WTC11 (cell line): ENCODE results near the gene PCDH9. TPM values are rescaled to one million over a fixed set of nuclear protein-coding genes. Genes with fewer than 3 reads are reported as not detected.

Experiments used
- ATAC-seq: fragments of 200-7000 bp; cut with Tn5 transposase; 2 replicates; pipeline ENCODE4 v1.10.0; 2021; ENCODE audit warnings: mild to moderate bottlenecking, moderate library complexity
- CTCF ChIA-PET: fragments of 300-600 bp; sonication (Branson Sonifier 250); formaldehyde crosslinking; loops from one replicate; lab custom pipeline; 2021; ENCODE audit warnings: antibody characterized with exemption; lab: Charles Lee
- POLR2A ChIA-PET: fragments of 350-600 bp; sonication (Branson Sonifier 250); formaldehyde crosslinking; loops from one replicate; lab custom pipeline; 2021; ENCODE audit warnings: antibody characterized with exemption; lab: Charles Lee
- DNase-seq: peaks from one replicate; pipeline ENCODE4 v3.0.0; 2021; ENCODE audit warnings: low spot score
- H3K27ac Mint-ChIP-seq: 2 replicates; pipeline ENCODE4 v1.8.0; 2021; ENCODE audit warnings: mixed read lengths
- H3K27me3 Mint-ChIP-seq: 2 replicates; pipeline ENCODE4 v1.8.0; 2021; ENCODE audit warnings: low read depth, mild to moderate bottlenecking, moderate library complexity, mixed read lengths
- H3K36me3 Mint-ChIP-seq: 2 replicates; pipeline ENCODE4 v1.8.0; 2021; ENCODE audit warnings: mixed read lengths
- H3K4me1 Mint-ChIP-seq: 2 replicates; pipeline ENCODE4 v1.8.0; 2022; ENCODE audit warnings: mixed read lengths
- H3K4me3 Mint-ChIP-seq: 2 replicates; pipeline ENCODE4 v1.8.0; 2021; ENCODE audit warnings: mild to moderate bottlenecking, moderate library complexity, mixed read lengths
- H3K9me3 Mint-ChIP-seq: 2 replicates; pipeline ENCODE4 v1.8.0; 2021; ENCODE audit warnings: mixed read lengths
- CREM ChIP-seq: sonication (generic); formaldehyde crosslinking; IDR thresholded peaks from 2 replicates; pipeline ENCODE4 v1.8.1; 2022; ENCODE audit warnings: mild to moderate bottlenecking, missing genetic modification reagents, moderate library complexity
- ESRRA ChIP-seq: sonication (generic); formaldehyde crosslinking; IDR thresholded peaks from 2 replicates; pipeline ENCODE4 v1.8.1; 2022; ENCODE audit warnings: mild to moderate bottlenecking, missing genetic modification reagents, borderline replicate concordance
- FOXK1 ChIP-seq: sonication (generic); formaldehyde crosslinking; IDR thresholded peaks from 2 replicates; pipeline ENCODE4 v1.8.0; 2022; ENCODE audit warnings: mild to moderate bottlenecking, moderate library complexity, missing genetic modification reagents
- GABPB1 ChIP-seq: sonication (generic); formaldehyde crosslinking; IDR thresholded peaks from 2 replicates; pipeline ENCODE4 v1.8.1; 2023; ENCODE audit warnings: mild to moderate bottlenecking, missing genetic modification reagents
- MXD4 ChIP-seq: fragments of 250-450 bp; sonication (Bioruptor Pico); IDR thresholded peaks from 2 replicates; pipeline ENCODE4 v1.8.0; 2021; ENCODE audit warnings: mild to moderate bottlenecking, moderate library complexity, borderline replicate concordance
- MYBL2 ChIP-seq: sonication (generic); formaldehyde crosslinking; IDR thresholded peaks from 2 replicates; pipeline ENCODE4 v1.8.1; 2023; ENCODE audit warnings: mild to moderate bottlenecking, moderate library complexity, missing genetic modification reagents
- PREB ChIP-seq: sonication (generic); formaldehyde crosslinking; IDR thresholded peaks from 2 replicates; pipeline ENCODE4 v1.8.1; 2022; ENCODE audit warnings: mild to moderate bottlenecking, missing genetic modification reagents, moderate library complexity, borderline replicate concordance
- TCF7 ChIP-seq: sonication (generic); formaldehyde crosslinking; IDR thresholded peaks from 2 replicates; pipeline ENCODE4 v1.8.0; 2022; ENCODE audit warnings: mild to moderate bottlenecking, low read depth, missing genetic modification reagents, moderate library complexity
- ZBTB21 ChIP-seq: sonication (generic); formaldehyde crosslinking; IDR thresholded peaks from 2 replicates; pipeline ENCODE4 v1.8.1; 2023; ENCODE audit warnings: mild to moderate bottlenecking, missing genetic modification reagents, borderline replicate concordance
- ZBTB43 ChIP-seq: sonication (generic); formaldehyde crosslinking; IDR thresholded peaks from 2 replicates; pipeline ENCODE4 v1.8.1; 2023; ENCODE audit warnings: mild to moderate bottlenecking, missing genetic modification reagents
- ZNF232 ChIP-seq: sonication (generic); formaldehyde crosslinking; IDR thresholded peaks from 2 replicates; pipeline ENCODE4 v1.8.0; 2022; ENCODE audit warnings: mild to moderate bottlenecking, missing genetic modification reagents
- ZNF281 ChIP-seq: sonication (generic); formaldehyde crosslinking; IDR thresholded peaks from 2 replicates; pipeline ENCODE4 v1.8.0; 2023; ENCODE audit warnings: mild to moderate bottlenecking, missing genetic modification reagents
- total RNA-seq: library from RNA; stranded (reverse); gene quantifications from 3 replicates; pipeline ENCODE4 v1.2.3, GENCODE V29; 2021
- TF ChIP-seq, protein P1 (sequence below): fragments of 250-450 bp; sonication (Bioruptor Pico); IDR thresholded peaks from 2 replicates; pipeline ENCODE4 v1.9.0; 2021; ENCODE audit warnings: moderate library complexity, mild to moderate bottlenecking, inconsistent platforms, borderline replicate concordance
- TF ChIP-seq, protein P2 (sequence below): sonication (generic); formaldehyde crosslinking; IDR thresholded peaks from 2 replicates; pipeline ENCODE4 v1.8.1; 2023; ENCODE audit warnings: mild to moderate bottlenecking, missing genetic modification reagents, borderline replicate concordance
- TF ChIP-seq, protein P3 (sequence below): sonication (generic); formaldehyde crosslinking; conservative IDR thresholded peaks from 2 replicates; pipeline ENCODE4 v1.8.1; 2023; ENCODE audit warnings: mild to moderate bottlenecking, low read depth, missing genetic modification reagents, moderate library complexity
- TF ChIP-seq, protein P4 (sequence below): sonication (generic); formaldehyde crosslinking; IDR thresholded peaks from 2 replicates; pipeline ENCODE4 v1.8.0; 2023; ENCODE audit warnings: missing genetic modification reagents, mild to moderate bottlenecking, borderline replicate concordance

The PCDH9 gene
- total RNA-seq, 1 experiment from 2014 or later, result 0.48 TPM

- Mint-ChIP-seq H3K36me3 (no peaks in the 10 kb centered on the region), H3K27ac (no peak overlapping the region), H3K27me3 (no peaks in the 10 kb centered on the region), H3K9me3 (no peaks in the 10 kb centered on the region), H3K4me3 (no peak overlapping the region), H3K4me1 (no peaks in the 10 kb centered on the region)
- TF ChIP-seq ZNF232, result no peak
- TF ChIP-seq, protein P1, sequence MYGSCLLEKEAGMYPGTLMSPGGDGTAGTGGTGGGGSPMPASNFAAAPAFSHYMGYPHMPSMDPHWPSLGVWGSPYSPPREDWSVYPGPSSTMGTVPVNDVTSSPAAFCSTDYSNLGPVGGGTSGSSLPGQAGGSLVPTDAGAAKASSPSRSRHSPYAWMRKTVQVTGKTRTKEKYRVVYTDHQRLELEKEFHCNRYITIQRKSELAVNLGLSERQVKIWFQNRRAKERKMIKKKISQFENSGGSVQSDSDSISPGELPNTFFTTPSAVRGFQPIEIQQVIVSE (CRISPR knock-in tag), result no peak
- TF ChIP-seq, protein P2, sequence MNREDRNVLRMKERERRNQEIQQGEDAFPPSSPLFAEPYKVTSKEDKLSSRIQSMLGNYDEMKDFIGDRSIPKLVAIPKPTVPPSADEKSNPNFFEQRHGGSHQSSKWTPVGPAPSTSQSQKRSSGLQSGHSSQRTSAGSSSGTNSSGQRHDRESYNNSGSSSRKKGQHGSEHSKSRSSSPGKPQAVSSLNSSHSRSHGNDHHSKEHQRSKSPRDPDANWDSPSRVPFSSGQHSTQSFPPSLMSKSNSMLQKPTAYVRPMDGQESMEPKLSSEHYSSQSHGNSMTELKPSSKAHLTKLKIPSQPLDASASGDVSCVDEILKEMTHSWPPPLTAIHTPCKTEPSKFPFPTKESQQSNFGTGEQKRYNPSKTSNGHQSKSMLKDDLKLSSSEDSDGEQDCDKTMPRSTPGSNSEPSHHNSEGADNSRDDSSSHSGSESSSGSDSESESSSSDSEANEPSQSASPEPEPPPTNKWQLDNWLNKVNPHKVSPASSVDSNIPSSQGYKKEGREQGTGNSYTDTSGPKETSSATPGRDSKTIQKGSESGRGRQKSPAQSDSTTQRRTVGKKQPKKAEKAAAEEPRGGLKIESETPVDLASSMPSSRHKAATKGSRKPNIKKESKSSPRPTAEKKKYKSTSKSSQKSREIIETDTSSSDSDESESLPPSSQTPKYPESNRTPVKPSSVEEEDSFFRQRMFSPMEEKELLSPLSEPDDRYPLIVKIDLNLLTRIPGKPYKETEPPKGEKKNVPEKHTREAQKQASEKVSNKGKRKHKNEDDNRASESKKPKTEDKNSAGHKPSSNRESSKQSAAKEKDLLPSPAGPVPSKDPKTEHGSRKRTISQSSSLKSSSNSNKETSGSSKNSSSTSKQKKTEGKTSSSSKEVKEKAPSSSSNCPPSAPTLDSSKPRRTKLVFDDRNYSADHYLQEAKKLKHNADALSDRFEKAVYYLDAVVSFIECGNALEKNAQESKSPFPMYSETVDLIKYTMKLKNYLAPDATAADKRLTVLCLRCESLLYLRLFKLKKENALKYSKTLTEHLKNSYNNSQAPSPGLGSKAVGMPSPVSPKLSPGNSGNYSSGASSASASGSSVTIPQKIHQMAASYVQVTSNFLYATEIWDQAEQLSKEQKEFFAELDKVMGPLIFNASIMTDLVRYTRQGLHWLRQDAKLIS (CRISPR knock-in tag), result no peak
- no peak for TF ChIP-seq GABPB1 (CRISPR knock-in tag)
- no peak for TF ChIP-seq ESRRA
- no peak for TF ChIP-seq TCF7 (CRISPR knock-in tag)
- TF ChIP-seq, protein P3, sequence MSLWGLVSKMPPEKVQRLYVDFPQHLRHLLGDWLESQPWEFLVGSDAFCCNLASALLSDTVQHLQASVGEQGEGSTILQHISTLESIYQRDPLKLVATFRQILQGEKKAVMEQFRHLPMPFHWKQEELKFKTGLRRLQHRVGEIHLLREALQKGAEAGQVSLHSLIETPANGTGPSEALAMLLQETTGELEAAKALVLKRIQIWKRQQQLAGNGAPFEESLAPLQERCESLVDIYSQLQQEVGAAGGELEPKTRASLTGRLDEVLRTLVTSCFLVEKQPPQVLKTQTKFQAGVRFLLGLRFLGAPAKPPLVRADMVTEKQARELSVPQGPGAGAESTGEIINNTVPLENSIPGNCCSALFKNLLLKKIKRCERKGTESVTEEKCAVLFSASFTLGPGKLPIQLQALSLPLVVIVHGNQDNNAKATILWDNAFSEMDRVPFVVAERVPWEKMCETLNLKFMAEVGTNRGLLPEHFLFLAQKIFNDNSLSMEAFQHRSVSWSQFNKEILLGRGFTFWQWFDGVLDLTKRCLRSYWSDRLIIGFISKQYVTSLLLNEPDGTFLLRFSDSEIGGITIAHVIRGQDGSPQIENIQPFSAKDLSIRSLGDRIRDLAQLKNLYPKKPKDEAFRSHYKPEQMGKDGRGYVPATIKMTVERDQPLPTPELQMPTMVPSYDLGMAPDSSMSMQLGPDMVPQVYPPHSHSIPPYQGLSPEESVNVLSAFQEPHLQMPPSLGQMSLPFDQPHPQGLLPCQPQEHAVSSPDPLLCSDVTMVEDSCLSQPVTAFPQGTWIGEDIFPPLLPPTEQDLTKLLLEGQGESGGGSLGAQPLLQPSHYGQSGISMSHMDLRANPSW (CRISPR knock-in tag), result no peak
- TF ChIP-seq PREB (CRISPR knock-in tag), result no peak
- TF ChIP-seq ZBTB43 (CRISPR knock-in tag), result no peak
- TF ChIP-seq MXD4, result no peak
- no peak for TF ChIP-seq MYBL2 (CRISPR knock-in tag)
- TF ChIP-seq, protein P4, sequence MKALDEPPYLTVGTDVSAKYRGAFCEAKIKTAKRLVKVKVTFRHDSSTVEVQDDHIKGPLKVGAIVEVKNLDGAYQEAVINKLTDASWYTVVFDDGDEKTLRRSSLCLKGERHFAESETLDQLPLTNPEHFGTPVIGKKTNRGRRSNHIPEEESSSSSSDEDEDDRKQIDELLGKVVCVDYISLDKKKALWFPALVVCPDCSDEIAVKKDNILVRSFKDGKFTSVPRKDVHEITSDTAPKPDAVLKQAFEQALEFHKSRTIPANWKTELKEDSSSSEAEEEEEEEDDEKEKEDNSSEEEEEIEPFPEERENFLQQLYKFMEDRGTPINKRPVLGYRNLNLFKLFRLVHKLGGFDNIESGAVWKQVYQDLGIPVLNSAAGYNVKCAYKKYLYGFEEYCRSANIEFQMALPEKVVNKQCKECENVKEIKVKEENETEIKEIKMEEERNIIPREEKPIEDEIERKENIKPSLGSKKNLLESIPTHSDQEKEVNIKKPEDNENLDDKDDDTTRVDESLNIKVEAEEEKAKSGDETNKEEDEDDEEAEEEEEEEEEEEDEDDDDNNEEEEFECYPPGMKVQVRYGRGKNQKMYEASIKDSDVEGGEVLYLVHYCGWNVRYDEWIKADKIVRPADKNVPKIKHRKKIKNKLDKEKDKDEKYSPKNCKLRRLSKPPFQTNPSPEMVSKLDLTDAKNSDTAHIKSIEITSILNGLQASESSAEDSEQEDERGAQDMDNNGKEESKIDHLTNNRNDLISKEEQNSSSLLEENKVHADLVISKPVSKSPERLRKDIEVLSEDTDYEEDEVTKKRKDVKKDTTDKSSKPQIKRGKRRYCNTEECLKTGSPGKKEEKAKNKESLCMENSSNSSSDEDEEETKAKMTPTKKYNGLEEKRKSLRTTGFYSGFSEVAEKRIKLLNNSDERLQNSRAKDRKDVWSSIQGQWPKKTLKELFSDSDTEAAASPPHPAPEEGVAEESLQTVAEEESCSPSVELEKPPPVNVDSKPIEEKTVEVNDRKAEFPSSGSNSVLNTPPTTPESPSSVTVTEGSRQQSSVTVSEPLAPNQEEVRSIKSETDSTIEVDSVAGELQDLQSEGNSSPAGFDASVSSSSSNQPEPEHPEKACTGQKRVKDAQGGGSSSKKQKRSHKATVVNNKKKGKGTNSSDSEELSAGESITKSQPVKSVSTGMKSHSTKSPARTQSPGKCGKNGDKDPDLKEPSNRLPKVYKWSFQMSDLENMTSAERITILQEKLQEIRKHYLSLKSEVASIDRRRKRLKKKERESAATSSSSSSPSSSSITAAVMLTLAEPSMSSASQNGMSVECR, result no peak
- TF ChIP-seq ZNF281 (CRISPR knock-in tag), result no peak
- no peak for TF ChIP-seq ZBTB21 (CRISPR knock-in tag)
- no peak for TF ChIP-seq CREM (CRISPR knock-in tag)
- TF ChIP-seq FOXK1, result no peak
- ATAC-seq, result no peak
- DNase-seq, result no peak
- ChIA-PET CTCF (no interaction called here), POLR2A (no interaction called here)
Measured at GRCh38 chr13:67094952-67095351, 135.2 kb downstream of the PCDH9 start.
